ENCODE measurements around the gene TADA2B.
A peak's percentile ranks its signal among the peaks of the same experiment; 100 is the strongest.

TADA2B gene

DNA sequence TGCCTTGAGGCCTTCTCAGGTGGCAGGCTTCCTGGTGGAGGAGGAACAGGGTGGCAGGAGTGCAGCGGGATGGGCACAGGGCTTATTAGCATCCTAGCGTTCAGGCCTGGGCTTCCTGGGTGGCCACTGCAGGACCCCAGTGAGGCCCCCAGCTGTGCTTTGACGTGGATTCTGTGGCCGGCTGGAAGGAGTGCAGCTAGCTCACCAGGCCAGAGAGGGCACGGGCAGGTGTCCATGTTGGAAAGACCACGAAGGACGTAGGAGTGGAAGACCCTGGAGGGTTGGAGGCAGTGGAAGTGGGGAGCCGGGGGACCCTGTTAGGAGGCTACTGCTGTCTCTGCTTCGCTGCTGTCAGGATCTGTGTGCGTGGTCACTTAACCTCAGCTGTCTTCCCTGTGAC, 13.3 kb upstream of the TADA2B start:
- no peak overlapping the region for H3K9ac ChIP-seq (ENCODE audit: low read depth, low read length)
- no peaks in the 10 kb centered on the region for H3K27me3 ChIP-seq (ENCODE audit: control insufficient read depth, insufficient read depth, low read length)
- H3K4me1 ChIP-seq (ENCODE audit: control insufficient read depth, insufficient read depth, low read length): no peaks in the 10 kb centered on the region
- H3K9me3 ChIP-seq (ENCODE audit: control insufficient read depth, insufficient read depth, low read length): no peaks in the 10 kb centered on the region
- peaks cover 40% of the 10 kb centered on the region for H3K36me3 ChIP-seq (ENCODE audit: control insufficient read depth, insufficient read depth, low read length)
- H3K4me3 ChIP-seq (ENCODE audit: low read depth, low read length): no peak overlapping the region

GRCh38 chr4:7030856-7031255, 12.3 kb upstream of the TADA2B start:
- Histone ChIP-seq H3K4me1 (ENCODE audit: control insufficient read depth, insufficient read depth, low read length) (no peaks in the 10 kb centered on the region), H3K27me3 (ENCODE audit: control insufficient read depth, insufficient read depth, low read length) (no peaks in the 10 kb centered on the region), H3K9ac (ENCODE audit: low read depth, low read length) (no peak overlapping the region), H3K4me3 (ENCODE audit: low read depth, low read length) (no peak overlapping the region), H3K36me3 (ENCODE audit: control insufficient read depth, insufficient read depth, low read length) (peaks cover 34% of the 10 kb centered on the region), H3K9me3 (ENCODE audit: control insufficient read depth, insufficient read depth, low read length) (no peaks in the 10 kb centered on the region)

DNA sequence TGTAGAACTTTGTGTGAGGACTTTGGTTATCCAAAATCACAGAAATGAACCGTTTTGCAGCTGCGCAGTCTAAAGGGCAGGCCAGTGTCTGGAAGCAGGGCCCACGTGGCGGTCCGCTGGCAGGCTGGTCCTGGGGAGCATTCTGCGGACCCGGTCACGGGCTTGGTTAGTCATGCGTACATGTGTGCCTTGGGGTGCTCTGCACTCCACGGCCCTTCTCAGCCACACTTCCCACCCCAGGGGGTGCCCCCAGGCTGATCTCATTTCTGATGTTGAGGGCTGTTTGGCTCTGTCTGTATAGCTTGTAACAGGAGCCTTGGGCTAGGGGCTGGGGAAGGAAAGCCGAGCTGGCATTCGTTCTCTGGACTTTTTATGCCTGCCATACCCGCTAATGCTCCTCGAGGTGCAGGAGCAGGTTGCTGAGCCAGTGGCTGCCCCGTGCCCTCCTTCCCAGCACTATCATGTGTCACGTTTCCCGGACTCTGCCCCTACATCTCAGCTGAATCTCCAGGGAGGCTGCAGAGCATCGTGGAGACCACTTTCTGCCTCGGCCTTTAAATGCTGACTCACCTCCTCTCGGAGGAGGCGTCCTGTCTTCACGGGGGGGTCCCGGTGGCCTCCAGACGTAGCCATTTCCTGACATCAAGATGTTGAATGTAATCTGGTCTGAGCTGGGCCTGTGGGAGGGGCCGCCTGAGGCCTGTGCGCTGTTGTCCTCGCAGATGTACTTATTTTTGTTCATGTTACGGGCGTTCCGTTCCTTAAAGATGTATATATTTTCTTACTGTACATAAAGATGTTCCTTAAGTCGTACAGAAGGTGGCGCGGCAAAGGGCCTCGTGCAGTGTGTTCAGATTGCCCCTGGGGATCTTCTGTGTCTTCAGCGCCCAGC, 11.4 kb upstream of the TADA2B start:
- Histone ChIP-seq H3K9me3 (ENCODE audit: control insufficient read depth, insufficient read depth, low read length) (no peaks in the 10 kb centered on the region), H3K4me1 (ENCODE audit: control insufficient read depth, insufficient read depth, low read length) (no peaks in the 10 kb centered on the region), H3K4me3 (ENCODE audit: low read depth, low read length) (no peak overlapping the region), H3K27me3 (ENCODE audit: control insufficient read depth, insufficient read depth, low read length) (no peaks in the 10 kb centered on the region), H3K9ac (ENCODE audit: low read depth, low read length) (no peak overlapping the region), H3K36me3 (ENCODE audit: control insufficient read depth, insufficient read depth, low read length) (peaks cover 34% of the 10 kb centered on the region)

- H3K36me3 ChIP-seq (ENCODE audit: control insufficient read depth, insufficient read depth, low read length): peaks cover 29% of the 10 kb centered on the region
- no peak overlapping the region for H3K4me3 ChIP-seq (ENCODE audit: low read depth, low read length)
- no peaks in the 10 kb centered on the region for H3K4me1 ChIP-seq (ENCODE audit: control insufficient read depth, insufficient read depth, low read length)
- no peaks in the 10 kb centered on the region for H3K27me3 ChIP-seq (ENCODE audit: control insufficient read depth, insufficient read depth, low read length)
- no peaks in the 10 kb centered on the region for H3K9me3 ChIP-seq (ENCODE audit: control insufficient read depth, insufficient read depth, low read length)
- no peak overlapping the region for H3K9ac ChIP-seq (ENCODE audit: low read depth, low read length)
Observed at GRCh38 chr4:7032596-7032995, 10.6 kb upstream of the TADA2B start.

GRCh38 chr4:7034262-7035081, 8.7 kb upstream of the TADA2B start:
- H3K27me3 ChIP-seq (ENCODE audit: control insufficient read depth, insufficient read depth, low read length): no peaks in the 10 kb centered on the region
- H3K4me1 ChIP-seq (ENCODE audit: control insufficient read depth, insufficient read depth, low read length): no peaks in the 10 kb centered on the region
- H3K4me3 ChIP-seq (ENCODE audit: low read depth, low read length): no peak overlapping the region
- H3K9me3 ChIP-seq (ENCODE audit: control insufficient read depth, insufficient read depth, low read length): no peaks in the 10 kb centered on the region
- no peak overlapping the region for H3K9ac ChIP-seq (ENCODE audit: low read depth, low read length)
- H3K36me3 ChIP-seq (ENCODE audit: control insufficient read depth, insufficient read depth, low read length): peaks cover 25% of the 10 kb centered on the region

DNA sequence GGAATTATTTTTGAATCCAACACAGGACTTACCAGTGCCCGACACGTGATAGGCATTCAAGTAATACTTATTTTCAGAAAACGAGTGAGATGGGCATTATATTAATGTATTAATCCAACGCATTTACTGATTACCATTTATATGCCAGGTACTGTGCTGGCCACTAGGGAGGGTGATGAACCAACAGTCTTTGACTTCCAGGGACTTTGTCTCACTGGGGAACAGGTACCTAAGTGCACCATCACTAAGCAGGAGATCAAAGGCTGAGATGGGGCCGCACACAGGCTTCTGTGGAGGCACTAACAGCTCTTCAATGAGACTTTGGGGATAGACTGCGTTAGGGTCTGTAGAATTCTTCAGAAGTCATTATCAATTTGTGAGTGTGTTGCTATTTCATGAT, 5.7 kb upstream of the TADA2B start:
- Histone ChIP-seq H3K4me1 (ENCODE audit: control insufficient read depth, insufficient read depth, low read length) (no peaks in the 10 kb centered on the region), H3K9ac (ENCODE audit: low read depth, low read length) (no peak overlapping the region), H3K27me3 (ENCODE audit: control insufficient read depth, insufficient read depth, low read length) (peaks cover 18% of the 10 kb centered on the region), H3K9me3 (ENCODE audit: control insufficient read depth, insufficient read depth, low read length) (no peaks in the 10 kb centered on the region), H3K36me3 (ENCODE audit: control insufficient read depth, insufficient read depth, low read length) (no peaks in the 10 kb centered on the region), H3K4me3 (ENCODE audit: low read depth, low read length) (no peak overlapping the region)

DNA sequence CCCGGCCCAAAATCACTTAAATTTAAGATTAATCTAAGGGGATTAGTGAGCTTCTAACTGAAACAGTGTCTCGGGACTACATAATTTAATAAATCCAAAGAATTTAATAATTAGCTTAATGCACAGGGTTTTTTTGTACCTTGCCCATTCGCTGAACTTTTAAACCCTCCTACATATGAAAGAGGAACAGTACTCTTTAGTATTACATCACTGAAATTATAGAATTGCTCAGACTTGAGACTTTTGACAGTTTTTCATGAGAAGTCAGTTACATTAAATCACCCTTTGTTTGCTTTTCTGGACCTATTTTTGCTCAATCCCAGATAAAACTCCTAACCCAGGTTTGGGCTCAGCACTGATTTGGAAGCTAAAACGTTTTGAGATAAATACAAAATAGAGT, 2.4 kb upstream of the TADA2B start:
- peaks cover 22% of the 10 kb centered on the region for H3K27me3 ChIP-seq (ENCODE audit: control insufficient read depth, insufficient read depth, low read length)
- H3K4me3 ChIP-seq (ENCODE audit: low read depth, low read length): no peak overlapping the region
- H3K9me3 ChIP-seq (ENCODE audit: control insufficient read depth, insufficient read depth, low read length): no peaks in the 10 kb centered on the region
- no peak overlapping the region for H3K9ac ChIP-seq (ENCODE audit: low read depth, low read length)
- H3K36me3 ChIP-seq (ENCODE audit: control insufficient read depth, insufficient read depth, low read length): no peaks in the 10 kb centered on the region
- peaks cover 2% of the 10 kb centered on the region for H3K4me1 ChIP-seq (ENCODE audit: control insufficient read depth, insufficient read depth, low read length)

- no peak overlapping the region for H3K4me3 ChIP-seq (ENCODE audit: low read depth, low read length)
- no peaks in the 10 kb centered on the region for H3K36me3 ChIP-seq (ENCODE audit: control insufficient read depth, insufficient read depth, low read length)
- H3K9ac ChIP-seq (ENCODE audit: low read depth, low read length): no peak overlapping the region
- H3K4me1 ChIP-seq (ENCODE audit: control insufficient read depth, insufficient read depth, low read length): peaks cover 2% of the 10 kb centered on the region
- peaks cover 22% of the 10 kb centered on the region for H3K27me3 ChIP-seq (ENCODE audit: control insufficient read depth, insufficient read depth, low read length)
- H3K9me3 ChIP-seq (ENCODE audit: control insufficient read depth, insufficient read depth, low read length): no peaks in the 10 kb centered on the region
Observed at GRCh38 chr4:7041246-7041645, 1.9 kb upstream of the TADA2B start.

GRCh38 chr4:7041801-7042502, 1.2 kb upstream of the TADA2B start:
- Histone ChIP-seq H3K4me3 (ENCODE audit: low read depth, low read length) (peak overlapping the region; percentile 60), H3K36me3 (ENCODE audit: control insufficient read depth, insufficient read depth, low read length) (peaks cover 2% of the 10 kb centered on the region)

DNA sequence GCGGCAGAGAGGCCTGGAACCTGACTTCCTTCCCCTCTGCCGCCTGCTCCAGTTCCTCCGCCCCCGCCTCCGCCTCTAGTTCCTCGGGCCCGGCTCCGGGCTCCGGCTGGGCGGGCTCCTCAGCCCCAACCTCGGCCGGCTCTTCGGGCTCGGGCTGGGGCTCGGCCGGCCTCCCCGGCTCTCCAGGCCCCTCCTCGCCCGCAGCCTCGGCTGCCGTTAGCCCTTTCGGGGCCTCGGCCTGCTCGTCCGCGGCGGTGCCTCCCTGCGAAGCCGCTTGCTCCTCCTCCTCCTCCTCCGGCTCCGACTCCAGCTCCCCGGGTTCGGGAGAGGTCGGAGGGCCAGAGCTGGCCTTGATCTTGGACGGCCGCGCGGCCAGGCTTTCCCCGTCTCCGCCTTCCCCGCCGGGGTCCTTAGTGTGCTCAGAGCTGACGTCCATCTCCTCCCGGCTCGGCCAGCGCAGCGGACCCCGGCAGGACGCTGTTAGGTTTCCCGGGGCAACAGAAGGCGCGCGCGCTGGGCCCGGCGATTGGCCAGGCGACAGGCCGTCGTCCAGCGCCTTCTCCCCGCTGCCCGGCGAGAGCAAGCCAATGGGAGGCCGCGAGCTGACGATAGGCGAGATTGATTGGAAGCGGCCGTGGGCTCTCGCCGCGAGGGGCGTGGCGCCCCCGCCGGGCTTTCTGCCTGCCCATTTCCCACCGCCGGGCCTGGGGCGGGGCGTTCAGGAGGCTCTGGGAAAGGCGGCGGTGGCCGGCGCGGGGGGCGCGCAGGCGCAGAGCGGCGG, 479 bp upstream of the TADA2B start:
- peaks cover 22% of the 10 kb centered on the region for H3K27me3 ChIP-seq (ENCODE audit: control insufficient read depth, insufficient read depth, low read length)
- H3K9ac ChIP-seq (ENCODE audit: low read depth, low read length): no peak overlapping the region
- H3K36me3 ChIP-seq (ENCODE audit: control insufficient read depth, insufficient read depth, low read length): peaks cover 2% of the 10 kb centered on the region
- H3K9me3 ChIP-seq (ENCODE audit: control insufficient read depth, insufficient read depth, low read length): no peaks in the 10 kb centered on the region
- H3K4me1 ChIP-seq (ENCODE audit: control insufficient read depth, insufficient read depth, low read length): peaks cover 2% of the 10 kb centered on the region
- peak overlapping the region; percentile 60 for H3K4me3 ChIP-seq (ENCODE audit: low read depth, low read length)

More at GRCh38 chr4:7041801-7042502, 1.2 kb upstream of the TADA2B start:
- H3K9me3 ChIP-seq (ENCODE audit: control insufficient read depth, insufficient read depth, low read length): no peaks in the 10 kb centered on the region
- H3K4me1 ChIP-seq (ENCODE audit: control insufficient read depth, insufficient read depth, low read length): peaks cover 2% of the 10 kb centered on the region
- H3K9ac ChIP-seq (ENCODE audit: low read depth, low read length): no peak overlapping the region
- H3K27me3 ChIP-seq (ENCODE audit: control insufficient read depth, insufficient read depth, low read length): peaks cover 22% of the 10 kb centered on the region

Measured in iPS-15b (cell line).